GM12872 (cell line): ENCODE data around the gene TACC2.

Experiments used
- TF ChIP-seq, protein P1 (sequence below): IDR thresholded peaks from 3 replicates; pipeline ENCODE4 v1.5.1; 2011; ENCODE audit warnings: low read depth, mild to moderate bottlenecking, low read length, moderate library complexity; ENCODE audit not compliant: insufficient read depth

The TACC2 gene

DNA sequence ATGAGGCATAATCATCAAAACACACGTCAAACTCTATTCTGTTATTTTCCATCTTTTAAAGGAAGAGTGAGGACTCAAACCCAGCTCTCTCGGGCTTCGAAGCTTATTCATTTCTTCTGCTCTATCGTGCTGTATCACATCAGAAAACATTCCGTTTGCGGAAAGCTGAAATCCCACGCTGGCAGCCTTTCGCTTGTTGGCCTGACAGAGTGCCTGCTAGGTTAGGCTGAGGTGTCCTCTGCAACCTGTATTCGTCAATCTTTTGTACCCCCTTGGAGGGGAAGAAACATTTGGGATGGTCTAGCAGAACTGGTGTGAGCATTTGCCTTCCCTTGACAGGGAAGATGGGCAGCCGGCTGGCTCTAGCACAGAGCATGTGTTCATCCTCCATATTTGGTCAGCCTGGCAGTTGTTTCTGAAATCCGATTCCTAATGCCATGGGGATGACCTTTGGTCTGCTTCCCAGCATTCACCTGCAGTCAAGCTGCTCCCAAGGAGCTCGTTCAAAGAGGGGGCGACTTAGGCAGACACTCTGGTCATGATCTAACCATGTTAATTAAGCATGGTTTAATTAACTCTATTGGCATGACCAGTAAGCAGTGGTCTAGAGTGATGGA lies 55.2 kb downstream of the TACC2 start:
- TF ChIP-seq, protein P1, sequence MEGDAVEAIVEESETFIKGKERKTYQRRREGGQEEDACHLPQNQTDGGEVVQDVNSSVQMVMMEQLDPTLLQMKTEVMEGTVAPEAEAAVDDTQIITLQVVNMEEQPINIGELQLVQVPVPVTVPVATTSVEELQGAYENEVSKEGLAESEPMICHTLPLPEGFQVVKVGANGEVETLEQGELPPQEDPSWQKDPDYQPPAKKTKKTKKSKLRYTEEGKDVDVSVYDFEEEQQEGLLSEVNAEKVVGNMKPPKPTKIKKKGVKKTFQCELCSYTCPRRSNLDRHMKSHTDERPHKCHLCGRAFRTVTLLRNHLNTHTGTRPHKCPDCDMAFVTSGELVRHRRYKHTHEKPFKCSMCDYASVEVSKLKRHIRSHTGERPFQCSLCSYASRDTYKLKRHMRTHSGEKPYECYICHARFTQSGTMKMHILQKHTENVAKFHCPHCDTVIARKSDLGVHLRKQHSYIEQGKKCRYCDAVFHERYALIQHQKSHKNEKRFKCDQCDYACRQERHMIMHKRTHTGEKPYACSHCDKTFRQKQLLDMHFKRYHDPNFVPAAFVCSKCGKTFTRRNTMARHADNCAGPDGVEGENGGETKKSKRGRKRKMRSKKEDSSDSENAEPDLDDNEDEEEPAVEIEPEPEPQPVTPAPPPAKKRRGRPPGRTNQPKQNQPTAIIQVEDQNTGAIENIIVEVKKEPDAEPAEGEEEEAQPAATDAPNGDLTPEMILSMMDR = no peak

DNA sequence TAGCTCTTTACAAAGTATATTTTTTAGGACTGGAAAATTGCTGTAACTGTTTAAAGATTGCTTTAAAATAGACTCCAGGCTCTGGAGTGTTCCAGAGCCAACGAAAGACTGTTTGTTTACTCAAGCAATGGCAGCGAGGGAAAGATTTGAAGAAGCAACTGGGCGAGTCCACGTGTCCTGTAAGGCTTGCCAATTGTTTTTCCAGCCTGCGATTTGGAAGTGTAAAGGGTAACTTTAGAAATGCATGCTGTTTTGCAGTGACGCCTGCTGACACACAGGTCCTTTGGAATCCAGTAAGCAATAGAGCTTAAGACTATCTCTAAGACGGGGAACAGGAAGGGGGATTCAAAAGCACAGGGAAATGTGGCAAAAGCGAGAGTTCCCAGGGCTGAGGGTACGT lies 55.8 kb downstream of the TACC2 start:
- TF ChIP-seq, protein P1 = no peak

DNA sequence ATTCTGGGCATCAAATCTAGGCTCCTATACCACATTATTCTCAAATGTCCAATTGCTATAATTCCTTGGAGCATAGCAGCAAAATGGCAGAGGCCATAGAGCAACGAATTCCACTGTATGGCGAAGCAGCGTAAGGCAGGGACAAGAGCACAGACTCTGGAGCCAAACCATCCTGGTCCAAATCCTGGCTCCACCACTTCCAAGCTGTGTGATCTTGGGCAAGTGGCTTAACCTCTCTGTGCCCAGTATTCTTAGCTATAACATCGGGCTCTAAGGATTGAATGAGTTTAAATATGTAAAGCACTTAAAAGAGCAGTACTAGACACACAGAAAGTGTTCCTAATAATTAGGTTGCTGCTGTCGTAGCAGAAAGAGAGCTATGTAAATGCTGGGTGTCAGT lies 56.2 kb downstream of the TACC2 start:
- TF ChIP-seq, protein P1 = no peak

DNA sequence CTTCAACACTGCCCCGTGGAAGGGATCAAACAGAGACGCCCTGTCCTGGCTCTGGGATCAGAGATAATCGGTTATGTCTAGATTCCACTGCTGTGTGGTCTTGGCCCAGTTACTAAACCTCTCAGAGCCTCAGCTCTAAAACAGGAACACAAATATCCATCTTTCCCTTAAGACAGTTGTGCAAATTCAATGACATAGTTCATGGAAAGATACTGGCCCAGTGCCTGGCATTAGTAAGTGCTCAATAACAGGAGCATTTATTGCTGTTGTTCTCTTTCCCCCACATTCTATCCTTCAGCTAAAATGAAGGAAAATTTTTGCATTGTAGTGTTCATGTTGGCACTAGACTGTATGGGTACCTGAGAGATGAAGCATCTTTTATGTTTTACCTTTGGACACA lies 58.6 kb downstream of the TACC2 start:
- TF ChIP-seq, protein P1 = no peak

DNA sequence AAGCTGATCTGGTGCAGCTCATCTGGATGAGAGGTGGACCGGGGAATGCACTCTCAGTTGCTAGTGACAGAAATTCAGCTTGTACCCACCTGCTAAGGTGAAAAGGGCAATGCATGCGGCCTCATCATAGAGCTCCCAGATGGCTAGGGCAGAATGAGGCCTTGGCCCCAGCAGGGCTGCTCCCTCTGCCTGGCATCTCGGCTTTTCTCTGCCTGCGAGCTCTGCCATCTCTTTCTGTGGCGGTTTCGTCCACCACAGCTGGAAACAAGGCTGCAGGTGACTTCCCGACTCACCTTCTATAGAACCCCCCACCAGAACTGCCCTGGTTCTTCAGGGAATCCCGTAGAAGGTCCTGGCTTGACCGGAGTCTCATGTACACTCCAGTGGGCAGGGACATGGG lies 60.1 kb downstream of the TACC2 start:
- TF ChIP-seq, protein P1 = no peak

DNA sequence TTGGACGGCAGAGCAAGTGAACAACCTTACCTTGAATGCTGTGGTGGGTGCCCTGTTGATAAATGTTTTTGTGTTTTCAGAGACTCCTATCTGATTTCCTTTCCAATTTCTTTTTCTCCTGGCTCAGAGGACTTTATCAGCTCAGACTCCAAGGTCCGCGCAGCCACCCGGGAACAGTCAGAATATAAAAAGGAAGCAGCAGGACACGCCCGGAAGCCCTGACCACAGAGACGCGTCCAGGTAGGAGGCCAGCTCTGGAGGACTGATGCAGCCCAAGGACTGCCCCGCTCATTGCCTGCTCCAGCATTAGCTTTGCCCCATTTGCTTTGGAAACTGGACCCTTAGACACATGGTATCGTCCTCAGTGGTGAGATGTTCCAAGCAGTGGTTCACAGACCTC lies 61.3 kb downstream of the TACC2 start:
- TF ChIP-seq, protein P1 = no peak

DNA sequence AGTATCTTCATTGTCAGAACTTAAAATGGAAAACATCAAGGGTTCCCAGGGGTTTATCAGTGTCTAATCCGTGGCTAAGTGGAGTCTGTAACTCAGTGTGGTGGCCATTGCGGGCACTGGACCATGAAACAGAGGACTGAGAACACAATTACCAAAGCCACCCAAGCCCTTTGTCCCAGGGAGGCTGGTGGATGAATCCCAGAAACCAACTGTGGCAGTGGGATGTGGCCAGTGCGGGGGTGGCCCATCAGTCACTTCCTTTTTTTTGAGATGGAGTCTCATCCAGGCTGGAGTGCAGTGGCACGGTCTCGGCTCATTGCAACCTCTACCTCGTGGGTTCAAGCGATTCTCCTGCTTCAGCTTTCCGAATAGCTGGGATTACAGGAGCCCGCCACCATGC lies 61.8 kb downstream of the TACC2 start:
- TF ChIP-seq, protein P1 = no peak
